GM23338 (cell line): ENCODE data around the gene GAPVD1. TPM values are rescaled to one million over a fixed set of nuclear protein-coding genes. Genes with fewer than 3 reads are reported as not detected.

Experiments
- ATAC-seq: fragments of 200-7000 bp; cut with Tn5 transposase; 3 replicates; pipeline ENCODE4 v1.9.1; 2020
- DNase-seq: peaks from one replicate; pipeline ENCODE4 v3.0.0-alpha.2; 2015; ENCODE audit warnings: low spot score
- H2AFZ ChIP-seq: fragments of 200-600 bp; sonication (generic); 2 replicates; pipeline ENCODE4 v1.8.0; 2016; ENCODE audit warnings: antibody characterized with exemption, mild to moderate bottlenecking, moderate library complexity
- H3F3A ChIP-seq: fragments of 200-600 bp; sonication (generic); replicated peaks from 2 replicates; pipeline ENCODE4 v1.8.0; 2017; ENCODE audit warnings: antibody characterized with exemption, mixed run types, low read depth
- H3K27ac ChIP-seq: fragments of 200-600 bp; sonication (generic); 2 replicates; pipeline ENCODE4 v1.6.1; 2016; ENCODE audit warnings: low read depth
- H3K27me3 ChIP-seq: fragments of 200-600 bp; sonication (generic); 2 replicates; pipeline ENCODE4 v1.8.0; 2016; ENCODE audit warnings: mild to moderate bottlenecking, mixed run types, moderate library complexity; ENCODE audit not compliant: insufficient read depth
- H3K36me3 ChIP-seq: fragments of 200-600 bp; sonication (generic); 2 replicates; pipeline ENCODE4 v1.8.0; 2016; ENCODE audit warnings: mild to moderate bottlenecking; ENCODE audit not compliant: insufficient read depth
- H3K4me1 ChIP-seq: fragments of 200-600 bp; sonication (generic); 2 replicates; pipeline ENCODE4 v1.8.0; 2016; ENCODE audit warnings: mild to moderate bottlenecking, moderate library complexity; ENCODE audit not compliant: insufficient read depth
- H3K4me2 ChIP-seq: fragments of 200-600 bp; sonication (generic); 2 replicates; pipeline ENCODE4 v1.7.1; 2017; ENCODE audit warnings: mixed run types
- H3K4me3 ChIP-seq: fragments of 200-600 bp; sonication (generic); 2 replicates; pipeline ENCODE4 v1.6.1; 2016; ENCODE audit warnings: mixed run types
- H3K79me2 ChIP-seq: fragments of 200-600 bp; sonication (generic); replicated peaks from 2 replicates; pipeline ENCODE4 v1.8.0; 2017; ENCODE audit warnings: mild to moderate bottlenecking; ENCODE audit not compliant: insufficient read depth
- H3K9me2 ChIP-seq: fragments of 200-600 bp; sonication (generic); 2 replicates; pipeline ENCODE4 v1.8.0; 2017; ENCODE audit not compliant: insufficient read depth
- H4K20me1 ChIP-seq: fragments of 200-600 bp; sonication (generic); replicated peaks from 2 replicates; pipeline ENCODE4 v1.8.0; 2017; ENCODE audit warnings: mild to moderate bottlenecking; ENCODE audit not compliant: insufficient read depth
- H3K27ac Mint-ChIP-seq: 2 replicates; pipeline ENCODE4 v1.8.0; 2020; ENCODE audit warnings: inconsistent platforms, mild to moderate bottlenecking, moderate library complexity, mixed read lengths
- H3K27me3 Mint-ChIP-seq: 3 replicates; pipeline ENCODE4 v1.8.0; 2022; ENCODE audit warnings: low read depth, mild to moderate bottlenecking, moderate library complexity, mixed read lengths, inconsistent platforms; ENCODE audit not compliant: insufficient read depth, poor library complexity
- H3K36me3 Mint-ChIP-seq: 3 replicates; pipeline ENCODE4 v1.8.0; 2021; ENCODE audit warnings: low read depth, mild to moderate bottlenecking, inconsistent platforms, moderate library complexity, mixed read lengths
- H3K4me1 Mint-ChIP-seq: 3 replicates; pipeline ENCODE4 v1.8.0; 2020; ENCODE audit warnings: mild to moderate bottlenecking, inconsistent platforms, mixed read lengths
- H3K4me3 Mint-ChIP-seq: 3 replicates; pipeline ENCODE4 v1.8.0; 2021; ENCODE audit warnings: moderate library complexity, mild to moderate bottlenecking, inconsistent platforms, mixed read lengths
- H3K9me3 Mint-ChIP-seq: 3 replicates; pipeline ENCODE4 v1.8.0; 2020; ENCODE audit warnings: moderate library complexity, mild to moderate bottlenecking, inconsistent platforms, mixed read lengths
- CTCF ChIP-seq, 2 experiments: fragments of 200-600 bp in 1 of 2; sonication (generic) in 1 of 2; conservative IDR thresholded peaks; 2 replicates each; pipeline versions ENCODE4 v1.5.1 to v1.6.1; 2016 to 2017; ENCODE audit warnings: antibody characterized with exemption in 2 of 2, low read depth in 2 of 2, mild to moderate bottlenecking in 2 of 2, moderate library complexity in 1 of 2
- ETS1 ChIP-seq: IDR thresholded peaks from 2 replicates; pipeline ENCODE4 v1.6.1; 2016; ENCODE audit warnings: antibody characterized with exemption
- EZH2 ChIP-seq: fragments of 200-600 bp; sonication (generic); IDR thresholded peaks from one replicate; pipeline ENCODE4 v1.8.0; 2017; ENCODE audit warnings: antibody characterized with exemption, mild to moderate bottlenecking, low read depth; ENCODE audit not compliant: unreplicated experiment
- NANOG ChIP-seq: IDR thresholded peaks from 2 replicates; pipeline ENCODE4 v1.6.1; 2016; ENCODE audit warnings: antibody characterized with exemption, borderline replicate concordance
- POLR2AphosphoS5 ChIP-seq: IDR thresholded peaks from 2 replicates; pipeline ENCODE4 v1.6.1; 2016; ENCODE audit warnings: antibody characterized with exemption, low read depth
- REST ChIP-seq: IDR thresholded peaks from one replicate; pipeline ENCODE4 v1.6.1; 2018; ENCODE audit warnings: antibody characterized with exemption; ENCODE audit not compliant: unreplicated experiment
- ZNF114 ChIP-seq: fragments of 250-450 bp; sonication (Bioruptor Pico); IDR thresholded peaks from 2 replicates; pipeline ENCODE4 v1.5.0; 2020; ENCODE audit warnings: mild to moderate bottlenecking, moderate library complexity
- ZNF462 ChIP-seq: fragments of 250-450 bp; sonication (Bioruptor Pico); IDR thresholded peaks from 2 replicates; pipeline ENCODE4 v1.5.0; 2020; ENCODE audit warnings: mild to moderate bottlenecking, moderate library complexity
- polyA plus RNA-seq: library from polyadenylated mRNA; unstranded; fragments of >200 nt; fragmentation: Nextera tagmentation; extraction: Ambion mirVana; gene quantifications from 2 replicates; pipeline ENCODE4 v1.2.1, GENCODE V29; 2016
- total RNA-seq: library from RNA; depleted of rRNA; stranded (reverse); fragments of >200 nt; shearing (Covaris generic); gene quantifications from 2 replicates; pipeline ENCODE4 v1.2.3, GENCODE V29; 2014

GAPVD1 gene
- total and polyA plus RNA-seq, 2 experiments from 2014 or later, result 19.2 to 34.6 TPM

- Histone ChIP-seq H3K4me1 (no peaks in the 10 kb centered on the region), H3K36me3 (0 out of 2 replicates have a peak, but pooled peaks cover 3% of the 10 kb centered on the region), H4K20me1 (peaks cover 10% of the 10 kb centered on the region), H3K4me2 (no peak overlapping the region), H3K27ac (no peak overlapping the region), H3K9me2 (no peaks in the 10 kb centered on the region), H3K79me2 (peaks cover 20% of the 10 kb centered on the region), H3F3A (no peaks in the 10 kb centered on the region), H3K4me3 (no peak overlapping the region), H2AFZ (no peak overlapping the region), H3K27me3 (no peaks in the 10 kb centered on the region)
- Mint-ChIP-seq H3K27me3 (peaks cover 2% of the 10 kb centered on the region), H3K4me3 (no peak overlapping the region), H3K36me3 (peaks cover 11% of the 10 kb centered on the region; the same call in 2 of the 3 replicates), H3K9me3 (no peaks in the 10 kb centered on the region), H3K27ac (no peak overlapping the region), H3K4me1 (no peaks in the 10 kb centered on the region)
- no peak for TF ChIP-seq POLR2AphosphoS5
- no peak for TF ChIP-seq ZNF114 (CRISPR knock-in tag)
- TF ChIP-seq ETS1, result no peak
- no peak for TF ChIP-seq CTCF (conservative IDR thresholded peaks at IDR 0.05; ENCODE audit: low read depth in 2 of 2)
- no peak for TF ChIP-seq ZNF462 (CRISPR knock-in tag)
- no peak for TF ChIP-seq REST
- no peak for TF ChIP-seq EZH2
- no peak for TF ChIP-seq NANOG
- DNase-seq (no peak), ATAC-seq (no peak; the same call in 2 of the 3 replicates)
Observed at GRCh38 chr9:125296843-125297372, 35.3 kb downstream of the GAPVD1 start.
